Measurements from ENCODE around the gene TBC1D20. TPM values are rescaled to one million over a fixed set of nuclear protein-coding genes. Genes with fewer than 3 reads are reported as not detected.

The TBC1D20 gene
- total RNA-seq, 6 experiments from 2014 or later = 36.7 to 47.0 (median 42.1) TPM

DNA sequence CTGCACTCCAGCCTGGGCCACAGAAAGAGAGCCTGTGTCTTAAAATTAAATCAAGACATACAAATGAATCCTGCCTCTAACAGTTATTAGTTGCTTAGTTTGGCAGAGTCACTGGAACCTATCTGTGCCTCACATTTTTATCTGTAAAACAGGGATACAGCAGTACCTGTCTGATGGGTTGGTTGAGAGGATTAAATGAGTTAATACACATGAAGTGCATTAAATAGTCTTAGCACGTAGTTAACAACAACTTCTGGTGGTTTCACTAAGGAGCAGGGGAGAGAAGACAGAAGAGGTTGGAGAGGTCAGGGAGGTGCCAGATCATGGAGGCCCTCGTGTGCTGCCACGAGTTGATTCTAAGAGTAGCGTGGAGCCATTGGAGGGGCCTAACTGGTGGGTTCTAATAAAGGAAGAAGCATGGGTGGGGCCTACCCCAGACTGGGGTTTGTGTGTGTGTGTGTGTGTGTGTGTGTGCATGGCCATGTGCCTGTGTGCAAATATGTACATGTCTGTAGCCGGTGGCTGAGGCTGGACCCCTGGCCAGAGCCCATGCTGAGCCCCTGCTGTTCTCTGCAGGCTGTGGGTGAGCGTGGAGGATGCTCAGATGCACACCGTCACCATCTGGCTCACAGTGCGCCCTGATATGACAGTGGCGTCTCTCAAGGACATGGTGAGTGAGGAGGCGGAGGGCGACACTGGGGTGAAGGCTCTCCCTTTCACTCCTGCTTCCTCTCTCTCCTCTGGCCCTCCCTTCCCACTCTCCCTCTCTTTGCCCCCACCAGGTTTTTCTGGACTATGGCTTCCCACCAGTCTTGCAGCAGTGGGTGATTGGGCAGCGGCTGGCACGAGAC lies 45.2 kb downstream of the TBC1D20 start:
- no peaks in the 10 kb centered on the region for H3K9me3 Mint-ChIP-seq
- H3K4me1 Mint-ChIP-seq (ENCODE audit: low read depth) = peaks cover 7% of the 10 kb centered on the region; the same call in 1 of the 2 replicates
- peaks cover 6% of the 10 kb centered on the region for H3K27me3 Mint-ChIP-seq (ENCODE audit: insufficient read depth)
- no peak overlapping the region for H3K4me3 Mint-ChIP-seq
- no peak for DNase-seq
- peaks cover 38% of the 10 kb centered on the region for H3K36me3 Mint-ChIP-seq (ENCODE audit: low read depth)
- TF ChIP-seq, protein P1, sequence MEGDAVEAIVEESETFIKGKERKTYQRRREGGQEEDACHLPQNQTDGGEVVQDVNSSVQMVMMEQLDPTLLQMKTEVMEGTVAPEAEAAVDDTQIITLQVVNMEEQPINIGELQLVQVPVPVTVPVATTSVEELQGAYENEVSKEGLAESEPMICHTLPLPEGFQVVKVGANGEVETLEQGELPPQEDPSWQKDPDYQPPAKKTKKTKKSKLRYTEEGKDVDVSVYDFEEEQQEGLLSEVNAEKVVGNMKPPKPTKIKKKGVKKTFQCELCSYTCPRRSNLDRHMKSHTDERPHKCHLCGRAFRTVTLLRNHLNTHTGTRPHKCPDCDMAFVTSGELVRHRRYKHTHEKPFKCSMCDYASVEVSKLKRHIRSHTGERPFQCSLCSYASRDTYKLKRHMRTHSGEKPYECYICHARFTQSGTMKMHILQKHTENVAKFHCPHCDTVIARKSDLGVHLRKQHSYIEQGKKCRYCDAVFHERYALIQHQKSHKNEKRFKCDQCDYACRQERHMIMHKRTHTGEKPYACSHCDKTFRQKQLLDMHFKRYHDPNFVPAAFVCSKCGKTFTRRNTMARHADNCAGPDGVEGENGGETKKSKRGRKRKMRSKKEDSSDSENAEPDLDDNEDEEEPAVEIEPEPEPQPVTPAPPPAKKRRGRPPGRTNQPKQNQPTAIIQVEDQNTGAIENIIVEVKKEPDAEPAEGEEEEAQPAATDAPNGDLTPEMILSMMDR (IDR thresholded peaks at IDR 0.05) = no peak
- H3K27ac Mint-ChIP-seq = no peak overlapping the region

DNA sequence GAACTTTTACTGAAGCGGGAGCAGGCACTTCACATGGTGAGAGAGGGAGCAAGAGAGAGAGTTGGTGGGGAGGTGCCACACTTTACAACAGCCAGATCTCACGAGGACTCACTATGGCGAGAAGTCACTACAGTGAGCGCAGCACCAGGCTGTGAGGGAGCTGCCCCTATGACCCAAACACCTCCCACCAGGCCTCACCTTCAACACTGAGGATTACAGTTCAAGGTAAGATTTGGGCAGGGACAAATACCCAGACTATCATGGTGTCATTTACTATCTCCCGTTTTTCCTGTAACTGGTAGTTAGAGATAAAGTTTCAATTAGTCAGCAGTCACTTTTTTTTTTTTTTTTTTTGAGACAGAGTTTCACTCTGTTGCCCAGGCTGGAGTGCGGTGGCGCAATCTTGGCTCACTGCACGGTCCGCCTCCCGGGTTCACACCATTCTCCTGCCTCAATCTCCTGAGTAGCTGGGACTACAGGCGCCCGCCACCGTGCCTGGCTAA lies 46.5 kb downstream of the TBC1D20 start:
- TF ChIP-seq, protein P1 (IDR thresholded peaks at IDR 0.05) = no peak
- H3K36me3 Mint-ChIP-seq (ENCODE audit: low read depth) = peaks cover 39% of the 10 kb centered on the region
- no peaks in the 10 kb centered on the region for H3K9me3 Mint-ChIP-seq
- no peak overlapping the region for H3K4me3 Mint-ChIP-seq
- DNase-seq = no peak
- peaks cover 7% of the 10 kb centered on the region for H3K27me3 Mint-ChIP-seq (ENCODE audit: insufficient read depth)
- H3K27ac Mint-ChIP-seq = no peak overlapping the region
- H3K4me1 Mint-ChIP-seq (ENCODE audit: low read depth) = peaks cover 15% of the 10 kb centered on the region

DNA sequence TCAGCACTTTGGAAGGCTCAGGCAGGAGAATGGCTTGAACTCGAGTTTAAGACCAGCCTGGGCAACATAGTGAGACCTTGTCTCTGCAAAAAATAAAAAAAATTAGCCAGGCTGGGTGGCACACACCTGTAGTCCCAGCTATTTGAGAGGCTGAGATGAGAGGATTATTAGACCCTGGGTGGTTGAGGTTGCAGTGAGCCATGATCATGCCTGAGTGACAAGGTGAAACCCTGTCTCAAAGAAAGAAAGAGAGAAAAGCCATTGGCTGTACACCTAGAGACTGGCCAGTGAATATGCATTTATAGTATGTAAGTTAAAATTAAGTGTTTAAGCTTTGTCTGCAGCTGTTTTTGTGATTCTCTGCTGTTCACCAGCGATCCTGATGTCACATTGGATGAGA lies 48.2 kb downstream of the TBC1D20 start:
- Mint-ChIP-seq H3K4me1 (ENCODE audit: low read depth) (peaks cover 32% of the 10 kb centered on the region), H3K36me3 (ENCODE audit: low read depth) (peaks cover 45% of the 10 kb centered on the region), H3K27me3 (ENCODE audit: insufficient read depth) (peaks cover 7% of the 10 kb centered on the region), H3K9me3 (no peaks in the 10 kb centered on the region), H3K27ac (no peak overlapping the region), H3K4me3 (no peak overlapping the region)
- DNase-seq = no peak
- TF ChIP-seq, protein P1 (IDR thresholded peaks at IDR 0.05) = no peak

DNA sequence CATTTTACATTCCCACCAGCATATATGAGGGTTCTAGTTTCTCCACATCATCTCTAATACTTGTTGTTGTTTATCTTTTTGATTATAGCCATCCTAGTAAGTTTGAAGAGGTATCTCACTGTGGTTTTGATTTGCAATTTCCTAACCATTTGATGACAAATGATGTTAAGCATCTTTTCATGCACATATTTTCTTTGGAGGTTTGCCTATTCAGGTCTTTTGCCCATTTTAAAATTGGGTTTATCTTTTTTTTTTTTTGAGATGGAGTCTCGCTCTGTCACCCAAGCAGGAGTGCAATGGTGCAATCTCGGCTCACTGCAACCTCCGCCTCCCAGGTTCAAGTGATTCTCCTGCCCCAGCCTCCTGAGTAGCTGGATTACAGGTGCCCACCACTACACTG lies 50.3 kb downstream of the TBC1D20 start:
- Mint-ChIP-seq H3K27ac (no peak overlapping the region), H3K4me3 (no peak overlapping the region), H3K4me1 (ENCODE audit: low read depth) (peaks cover 41% of the 10 kb centered on the region), H3K9me3 (no peaks in the 10 kb centered on the region), H3K27me3 (ENCODE audit: insufficient read depth) (peaks cover 5% of the 10 kb centered on the region), H3K36me3 (ENCODE audit: low read depth) (peaks cover 45% of the 10 kb centered on the region)
- no peak for DNase-seq
- TF ChIP-seq, protein P1 (IDR thresholded peaks at IDR 0.05) = no peak

DNA sequence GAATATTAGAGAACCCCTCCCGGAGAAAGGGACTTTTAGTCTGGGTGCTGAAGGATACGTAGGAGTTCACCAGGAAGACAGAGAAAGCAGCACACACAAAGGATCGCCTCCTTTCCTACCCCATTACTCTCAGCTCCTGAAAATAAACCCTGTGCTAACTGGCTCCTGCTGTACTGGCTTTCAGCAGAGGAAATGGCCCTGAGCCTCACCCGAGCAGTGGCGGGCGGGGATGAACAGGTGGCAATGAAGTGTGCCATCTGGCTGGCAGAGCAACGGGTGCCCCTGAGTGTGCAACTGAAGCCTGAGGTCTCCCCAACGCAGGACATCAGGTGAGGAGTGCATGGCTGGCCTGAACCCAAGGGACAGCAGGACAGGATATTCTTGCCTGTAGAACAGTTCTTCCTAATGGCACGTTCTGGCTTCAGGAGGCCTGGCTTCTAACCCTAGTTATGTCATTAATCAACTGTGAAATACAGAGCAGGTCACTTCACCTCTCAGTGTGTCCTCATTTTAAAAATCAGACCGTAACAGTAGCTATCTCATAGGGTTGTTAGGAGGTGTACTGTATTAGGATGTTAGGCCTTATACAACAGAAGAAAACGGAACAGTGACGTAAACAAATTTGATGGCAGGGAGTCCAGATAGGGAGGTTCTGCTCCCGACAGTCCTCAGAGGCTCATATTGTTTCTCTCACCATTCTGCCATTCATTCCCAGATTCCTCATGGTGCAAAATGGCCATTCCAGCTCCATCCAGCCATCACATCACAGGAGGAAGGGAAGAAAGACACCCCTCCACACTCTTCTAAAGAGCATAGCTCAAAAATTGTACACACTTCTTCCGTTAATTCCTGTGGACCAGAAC lies 52.4 kb downstream of the TBC1D20 start:
- Mint-ChIP-seq H3K27ac (peak overlapping the region; percentile 87), H3K9me3 (no peaks in the 10 kb centered on the region), H3K4me3 (peak overlapping the region; percentile 91), H3K36me3 (ENCODE audit: low read depth) (peaks cover 36% of the 10 kb centered on the region), H3K27me3 (ENCODE audit: insufficient read depth) (peaks cover 2% of the 10 kb centered on the region), H3K4me1 (ENCODE audit: low read depth) (peaks cover 47% of the 10 kb centered on the region)
- no peak for DNase-seq
- TF ChIP-seq, protein P1 (IDR thresholded peaks at IDR 0.05) = no peak
